WTC11 (cell line): ENCODE results near the gene COX19. TPM values are rescaled to one million over a fixed set of nuclear protein-coding genes. Genes with fewer than 3 reads are reported as not detected.
A peak's percentile ranks its signal among the peaks of the same experiment; 100 is the strongest.

Experiments used
- ATAC-seq: fragments of 200-7000 bp; cut with Tn5 transposase; 2 replicates; pipeline ENCODE4 v1.10.0; 2021; ENCODE audit warnings: mild to moderate bottlenecking, moderate library complexity
- CTCF ChIA-PET: fragments of 300-600 bp; sonication (Branson Sonifier 250); formaldehyde crosslinking; loops from one replicate; lab custom pipeline; 2021; ENCODE audit warnings: antibody characterized with exemption; lab: Charles Lee
- POLR2A ChIA-PET: fragments of 350-600 bp; sonication (Branson Sonifier 250); formaldehyde crosslinking; loops from one replicate; lab custom pipeline; 2021; ENCODE audit warnings: antibody characterized with exemption; lab: Charles Lee
- DNase-seq: peaks from one replicate; pipeline ENCODE4 v3.0.0; 2021; ENCODE audit warnings: low spot score
- H3K27ac Mint-ChIP-seq: 2 replicates; pipeline ENCODE4 v1.8.0; 2021; ENCODE audit warnings: mixed read lengths
- H3K27me3 Mint-ChIP-seq: 2 replicates; pipeline ENCODE4 v1.8.0; 2021; ENCODE audit warnings: low read depth, mild to moderate bottlenecking, moderate library complexity, mixed read lengths
- H3K36me3 Mint-ChIP-seq: 2 replicates; pipeline ENCODE4 v1.8.0; 2021; ENCODE audit warnings: mixed read lengths
- H3K4me1 Mint-ChIP-seq: 2 replicates; pipeline ENCODE4 v1.8.0; 2022; ENCODE audit warnings: mixed read lengths
- H3K4me3 Mint-ChIP-seq: 2 replicates; pipeline ENCODE4 v1.8.0; 2021; ENCODE audit warnings: mild to moderate bottlenecking, moderate library complexity, mixed read lengths
- H3K9me3 Mint-ChIP-seq: 2 replicates; pipeline ENCODE4 v1.8.0; 2021; ENCODE audit warnings: mixed read lengths
- CREM ChIP-seq: sonication (generic); formaldehyde crosslinking; IDR thresholded peaks from 2 replicates; pipeline ENCODE4 v1.8.1; 2022; ENCODE audit warnings: mild to moderate bottlenecking, missing genetic modification reagents, moderate library complexity
- ETV6 ChIP-seq: sonication (generic); formaldehyde crosslinking; IDR thresholded peaks from 2 replicates; pipeline ENCODE4 v1.8.1; 2022; ENCODE audit warnings: mild to moderate bottlenecking, missing genetic modification reagents
- FOXJ3 ChIP-seq: sonication (generic); formaldehyde crosslinking; IDR thresholded peaks from 2 replicates; pipeline ENCODE4 v1.9.0; 2021; ENCODE audit warnings: missing genetic modification reagents, mild to moderate bottlenecking, borderline replicate concordance
- FOXP1 ChIP-seq: sonication (generic); formaldehyde crosslinking; IDR thresholded peaks from 2 replicates; pipeline ENCODE4 v1.8.0; 2022; ENCODE audit warnings: missing genetic modification reagents, mild to moderate bottlenecking, moderate library complexity, borderline replicate concordance
- IRF2 ChIP-seq: sonication (generic); formaldehyde crosslinking; IDR thresholded peaks from 2 replicates; pipeline ENCODE4 v1.8.0; 2022; ENCODE audit warnings: low read depth, missing genetic modification reagents, borderline replicate concordance
- NFE2L1 ChIP-seq: sonication (generic); formaldehyde crosslinking; IDR thresholded peaks from 2 replicates; pipeline ENCODE4 v1.8.1; 2023; ENCODE audit warnings: missing genetic modification reagents
- NR2C2 ChIP-seq: sonication (generic); formaldehyde crosslinking; IDR thresholded peaks from 2 replicates; pipeline ENCODE4 v1.8.0; 2022; ENCODE audit warnings: mild to moderate bottlenecking, missing genetic modification reagents
- OVOL2 ChIP-seq: fragments of 250-450 bp; sonication (Bioruptor Pico); IDR thresholded peaks from 2 replicates; pipeline ENCODE4 v1.9.0; 2021; ENCODE audit warnings: mild to moderate bottlenecking, borderline replicate concordance
- SP1 ChIP-seq: sonication (generic); formaldehyde crosslinking; conservative IDR thresholded peaks from 2 replicates; pipeline ENCODE4 v1.8.1; 2022; ENCODE audit warnings: missing genetic modification reagents
- TP53 ChIP-seq: sonication (generic); formaldehyde crosslinking; IDR thresholded peaks from 2 replicates; pipeline ENCODE4 v1.8.1; 2023; ENCODE audit warnings: mild to moderate bottlenecking, missing genetic modification reagents
- ZBTB21 ChIP-seq: sonication (generic); formaldehyde crosslinking; IDR thresholded peaks from 2 replicates; pipeline ENCODE4 v1.8.1; 2023; ENCODE audit warnings: mild to moderate bottlenecking, missing genetic modification reagents, borderline replicate concordance
- ZNF121 ChIP-seq: sonication (generic); formaldehyde crosslinking; IDR thresholded peaks from 2 replicates; pipeline ENCODE4 v1.8.0; 2023; ENCODE audit warnings: missing genetic modification reagents
- ZNF219 ChIP-seq: sonication (generic); formaldehyde crosslinking; IDR thresholded peaks from 2 replicates; pipeline ENCODE4 v1.8.0; 2023; ENCODE audit warnings: missing genetic modification reagents, mild to moderate bottlenecking, borderline replicate concordance
- ZNF263 ChIP-seq: sonication (generic); formaldehyde crosslinking; IDR thresholded peaks from 2 replicates; pipeline ENCODE4 v1.8.1; 2022; ENCODE audit warnings: low read depth, mild to moderate bottlenecking, moderate library complexity, missing genetic modification reagents
- ZNF317 ChIP-seq: sonication (generic); formaldehyde crosslinking; IDR thresholded peaks from 2 replicates; pipeline ENCODE4 v1.8.1; 2023; ENCODE audit warnings: low read depth, mild to moderate bottlenecking, moderate library complexity, missing genetic modification reagents, borderline replicate concordance
- total RNA-seq: library from RNA; stranded (reverse); gene quantifications from 3 replicates; pipeline ENCODE4 v1.2.3, GENCODE V29; 2021
- TF ChIP-seq, protein P1 (sequence below): sonication (generic); formaldehyde crosslinking; conservative IDR thresholded peaks from 2 replicates; pipeline ENCODE4 v1.8.1; 2022; ENCODE audit warnings: mild to moderate bottlenecking, missing genetic modification reagents
- TF ChIP-seq, protein P2 (sequence below): sonication (generic); formaldehyde crosslinking; IDR thresholded peaks from 2 replicates; pipeline ENCODE4 v1.8.1; 2023; ENCODE audit warnings: mild to moderate bottlenecking, missing genetic modification reagents, borderline replicate concordance
- TF ChIP-seq, protein P3 (sequence below): fragments of 250-450 bp; sonication (Bioruptor Pico); IDR thresholded peaks from 2 replicates; pipeline ENCODE4 v1.9.0; 2021; ENCODE audit warnings: moderate library complexity, mild to moderate bottlenecking, inconsistent platforms, borderline replicate concordance
- TF ChIP-seq, protein P4 (sequence below): sonication (generic); formaldehyde crosslinking; IDR thresholded peaks from 2 replicates; pipeline ENCODE4 v1.8.1; 2023; ENCODE audit warnings: mild to moderate bottlenecking, missing genetic modification reagents, moderate library complexity
- TF ChIP-seq, protein P5 (sequence below): fragments of 250-450 bp; sonication (Bioruptor Pico); IDR thresholded peaks from 2 replicates; pipeline ENCODE4 v2.1.2; 2022; ENCODE audit warnings: mild to moderate bottlenecking, moderate library complexity
- TF ChIP-seq, protein P6 (sequence below): sonication (generic); formaldehyde crosslinking; IDR thresholded peaks from 2 replicates; pipeline ENCODE4 v1.8.0; 2022; ENCODE audit warnings: mild to moderate bottlenecking, missing genetic modification reagents
- TF ChIP-seq, protein P7 (sequence below): sonication (generic); formaldehyde crosslinking; IDR thresholded peaks from 2 replicates; pipeline ENCODE4 v1.8.1; 2022; ENCODE audit warnings: low read depth, mild to moderate bottlenecking, moderate library complexity, missing genetic modification reagents, borderline replicate concordance

Gene COX19
- total RNA-seq, 1 experiment from 2014 or later = 13.2 TPM

DNA sequence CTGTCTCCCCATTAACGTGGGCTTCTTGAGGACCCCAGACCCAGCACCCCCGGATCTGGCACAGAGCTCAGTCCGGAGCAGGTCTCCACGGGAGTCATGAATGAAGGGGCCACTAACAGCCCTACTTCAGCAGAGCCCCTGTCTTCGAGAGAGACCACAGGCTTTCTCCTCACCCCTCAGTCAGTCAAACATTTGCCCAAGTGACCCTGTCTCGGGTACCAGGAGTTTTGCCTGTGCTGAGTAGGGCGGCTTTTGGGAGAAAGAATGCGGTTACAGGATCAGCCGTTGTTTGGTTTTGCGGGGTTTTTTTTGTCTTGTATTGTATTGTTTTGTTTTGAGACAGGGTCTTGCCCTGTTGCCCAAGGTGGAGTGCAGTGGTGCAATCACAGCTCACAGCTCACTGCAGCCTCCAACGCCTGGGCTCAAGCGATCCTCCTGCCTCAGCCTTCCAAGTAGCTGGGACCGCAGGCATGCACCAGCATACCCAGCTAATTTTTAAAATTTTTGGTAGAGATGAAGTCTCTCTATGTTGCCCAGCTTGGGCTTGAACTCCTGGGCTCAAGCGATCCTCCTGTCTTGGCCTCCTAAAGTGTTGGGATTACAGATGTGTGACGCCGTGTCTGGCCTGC lies 37.4 kb downstream of the COX19 start (continued):
- no peak for TF ChIP-seq TP53 (CRISPR knock-in tag)
- TF ChIP-seq NFE2L1 = no peak
- TF ChIP-seq, all 79 proteins: peak for 0

DNA sequence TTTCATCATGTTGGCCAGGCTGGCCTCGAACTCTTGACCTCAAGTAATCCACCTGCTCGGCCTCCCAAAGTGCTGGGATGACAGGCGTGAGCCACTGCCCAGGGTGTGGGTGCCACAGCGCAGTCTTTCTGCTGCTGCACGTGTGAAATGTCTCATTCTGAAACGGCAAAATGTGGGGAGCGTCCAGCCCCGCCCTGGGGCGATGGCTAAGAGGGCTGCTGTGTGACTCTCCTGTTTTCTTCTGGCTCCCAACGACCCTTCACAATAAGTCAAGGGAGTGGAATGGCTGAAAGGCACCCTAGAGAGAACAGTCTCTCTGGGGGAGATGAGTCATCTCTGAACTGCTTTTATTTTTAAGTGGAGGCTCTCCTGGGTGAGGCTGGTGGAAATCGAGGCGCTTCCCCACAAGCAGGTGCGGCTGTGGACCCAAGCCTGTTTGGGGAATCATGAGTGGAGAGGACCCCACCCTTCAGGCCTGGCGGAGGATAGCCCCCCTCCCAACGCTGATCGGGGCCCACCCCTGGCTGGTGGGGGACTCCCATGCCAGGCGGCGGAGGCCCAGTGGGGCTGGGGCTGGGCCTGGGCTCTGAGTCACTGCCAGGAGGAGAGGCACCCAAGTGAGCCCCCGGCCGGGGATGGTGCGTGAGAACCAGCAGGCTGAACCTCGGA lies 38.8 kb downstream of the COX19 start:
- POLR2A ChIA-PET = no interaction called here
- CTCF ChIA-PET = no interaction called here
- H3K4me1 Mint-ChIP-seq = no peaks in the 10 kb centered on the region
- H3K9me3 Mint-ChIP-seq = peaks cover 4% of the 10 kb centered on the region; the same call in 1 of the 2 replicates
- H3K4me3 Mint-ChIP-seq = no peak overlapping the region
- TF ChIP-seq IRF2 (CRISPR knock-in tag) (no peak), ZNF219 (CRISPR knock-in tag) (no peak), OVOL2 (no peak), ZBTB21 (CRISPR knock-in tag) (no peak), FOXP1 (no peak), ZNF263 (CRISPR knock-in tag) (no peak), ZNF317 (no peak), CREM (CRISPR knock-in tag) (no peak), NR2C2 (CRISPR knock-in tag) (no peak), ETV6 (no peak), SP1 (CRISPR knock-in tag) (no peak), ZNF121 (no peak), FOXJ3 (CRISPR knock-in tag) (no peak)
- TF ChIP-seq, protein P1, sequence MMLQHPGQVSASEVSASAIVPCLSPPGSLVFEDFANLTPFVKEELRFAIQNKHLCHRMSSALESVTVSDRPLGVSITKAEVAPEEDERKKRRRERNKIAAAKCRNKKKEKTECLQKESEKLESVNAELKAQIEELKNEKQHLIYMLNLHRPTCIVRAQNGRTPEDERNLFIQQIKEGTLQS (CRISPR knock-in tag) = no peak
- TF ChIP-seq, protein P2, sequence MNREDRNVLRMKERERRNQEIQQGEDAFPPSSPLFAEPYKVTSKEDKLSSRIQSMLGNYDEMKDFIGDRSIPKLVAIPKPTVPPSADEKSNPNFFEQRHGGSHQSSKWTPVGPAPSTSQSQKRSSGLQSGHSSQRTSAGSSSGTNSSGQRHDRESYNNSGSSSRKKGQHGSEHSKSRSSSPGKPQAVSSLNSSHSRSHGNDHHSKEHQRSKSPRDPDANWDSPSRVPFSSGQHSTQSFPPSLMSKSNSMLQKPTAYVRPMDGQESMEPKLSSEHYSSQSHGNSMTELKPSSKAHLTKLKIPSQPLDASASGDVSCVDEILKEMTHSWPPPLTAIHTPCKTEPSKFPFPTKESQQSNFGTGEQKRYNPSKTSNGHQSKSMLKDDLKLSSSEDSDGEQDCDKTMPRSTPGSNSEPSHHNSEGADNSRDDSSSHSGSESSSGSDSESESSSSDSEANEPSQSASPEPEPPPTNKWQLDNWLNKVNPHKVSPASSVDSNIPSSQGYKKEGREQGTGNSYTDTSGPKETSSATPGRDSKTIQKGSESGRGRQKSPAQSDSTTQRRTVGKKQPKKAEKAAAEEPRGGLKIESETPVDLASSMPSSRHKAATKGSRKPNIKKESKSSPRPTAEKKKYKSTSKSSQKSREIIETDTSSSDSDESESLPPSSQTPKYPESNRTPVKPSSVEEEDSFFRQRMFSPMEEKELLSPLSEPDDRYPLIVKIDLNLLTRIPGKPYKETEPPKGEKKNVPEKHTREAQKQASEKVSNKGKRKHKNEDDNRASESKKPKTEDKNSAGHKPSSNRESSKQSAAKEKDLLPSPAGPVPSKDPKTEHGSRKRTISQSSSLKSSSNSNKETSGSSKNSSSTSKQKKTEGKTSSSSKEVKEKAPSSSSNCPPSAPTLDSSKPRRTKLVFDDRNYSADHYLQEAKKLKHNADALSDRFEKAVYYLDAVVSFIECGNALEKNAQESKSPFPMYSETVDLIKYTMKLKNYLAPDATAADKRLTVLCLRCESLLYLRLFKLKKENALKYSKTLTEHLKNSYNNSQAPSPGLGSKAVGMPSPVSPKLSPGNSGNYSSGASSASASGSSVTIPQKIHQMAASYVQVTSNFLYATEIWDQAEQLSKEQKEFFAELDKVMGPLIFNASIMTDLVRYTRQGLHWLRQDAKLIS = no peak
- TF ChIP-seq, protein P3, sequence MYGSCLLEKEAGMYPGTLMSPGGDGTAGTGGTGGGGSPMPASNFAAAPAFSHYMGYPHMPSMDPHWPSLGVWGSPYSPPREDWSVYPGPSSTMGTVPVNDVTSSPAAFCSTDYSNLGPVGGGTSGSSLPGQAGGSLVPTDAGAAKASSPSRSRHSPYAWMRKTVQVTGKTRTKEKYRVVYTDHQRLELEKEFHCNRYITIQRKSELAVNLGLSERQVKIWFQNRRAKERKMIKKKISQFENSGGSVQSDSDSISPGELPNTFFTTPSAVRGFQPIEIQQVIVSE = no peak
- TF ChIP-seq, protein P4, sequence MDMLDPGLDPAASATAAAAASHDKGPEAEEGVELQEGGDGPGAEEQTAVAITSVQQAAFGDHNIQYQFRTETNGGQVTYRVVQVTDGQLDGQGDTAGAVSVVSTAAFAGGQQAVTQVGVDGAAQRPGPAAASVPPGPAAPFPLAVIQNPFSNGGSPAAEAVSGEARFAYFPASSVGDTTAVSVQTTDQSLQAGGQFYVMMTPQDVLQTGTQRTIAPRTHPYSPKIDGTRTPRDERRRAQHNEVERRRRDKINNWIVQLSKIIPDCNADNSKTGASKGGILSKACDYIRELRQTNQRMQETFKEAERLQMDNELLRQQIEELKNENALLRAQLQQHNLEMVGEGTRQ (CRISPR knock-in tag) = no peak
- TF ChIP-seq, protein P5, sequence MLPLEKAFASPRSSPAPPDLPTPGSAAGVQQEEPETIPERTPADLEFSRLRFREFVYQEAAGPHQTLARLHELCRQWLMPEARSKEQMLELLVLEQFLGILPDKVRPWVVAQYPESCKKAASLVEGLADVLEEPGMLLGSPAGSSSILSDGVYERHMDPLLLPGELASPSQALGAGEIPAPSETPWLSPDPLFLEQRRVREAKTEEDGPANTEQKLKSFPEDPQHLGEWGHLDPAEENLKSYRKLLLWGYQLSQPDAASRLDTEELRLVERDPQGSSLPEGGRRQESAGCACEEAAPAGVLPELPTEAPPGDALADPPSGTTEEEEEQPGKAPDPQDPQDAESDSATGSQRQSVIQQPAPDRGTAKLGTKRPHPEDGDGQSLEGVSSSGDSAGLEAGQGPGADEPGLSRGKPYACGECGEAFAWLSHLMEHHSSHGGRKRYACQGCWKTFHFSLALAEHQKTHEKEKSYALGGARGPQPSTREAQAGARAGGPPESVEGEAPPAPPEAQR (CRISPR knock-in tag) = no peak
- TF ChIP-seq, protein P6, sequence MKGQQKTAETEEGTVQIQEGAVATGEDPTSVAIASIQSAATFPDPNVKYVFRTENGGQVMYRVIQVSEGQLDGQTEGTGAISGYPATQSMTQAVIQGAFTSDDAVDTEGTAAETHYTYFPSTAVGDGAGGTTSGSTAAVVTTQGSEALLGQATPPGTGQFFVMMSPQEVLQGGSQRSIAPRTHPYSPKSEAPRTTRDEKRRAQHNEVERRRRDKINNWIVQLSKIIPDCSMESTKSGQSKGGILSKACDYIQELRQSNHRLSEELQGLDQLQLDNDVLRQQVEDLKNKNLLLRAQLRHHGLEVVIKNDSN (CRISPR knock-in tag) = no peak
- TF ChIP-seq, protein P7, sequence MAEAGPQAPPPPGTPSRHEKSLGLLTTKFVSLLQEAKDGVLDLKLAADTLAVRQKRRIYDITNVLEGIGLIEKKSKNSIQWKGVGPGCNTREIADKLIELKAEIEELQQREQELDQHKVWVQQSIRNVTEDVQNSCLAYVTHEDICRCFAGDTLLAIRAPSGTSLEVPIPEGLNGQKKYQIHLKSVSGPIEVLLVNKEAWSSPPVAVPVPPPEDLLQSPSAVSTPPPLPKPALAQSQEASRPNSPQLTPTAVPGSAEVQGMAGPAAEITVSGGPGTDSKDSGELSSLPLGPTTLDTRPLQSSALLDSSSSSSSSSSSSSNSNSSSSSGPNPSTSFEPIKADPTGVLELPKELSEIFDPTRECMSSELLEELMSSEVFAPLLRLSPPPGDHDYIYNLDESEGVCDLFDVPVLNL (CRISPR knock-in tag) = no peak
- H3K27ac Mint-ChIP-seq = 0 out of 2 replicates have a peak overlapping the region, but pooled peaks have one; percentile 32
- no peak for ATAC-seq
- no peaks in the 10 kb centered on the region for H3K36me3 Mint-ChIP-seq
- H3K27me3 Mint-ChIP-seq = peaks cover 19% of the 10 kb centered on the region
- no peak for DNase-seq
